SK-N-SH (cell line): ENCODE measurements around the gene CLDN6. TPM values are rescaled to one million over a fixed set of nuclear protein-coding genes. Genes with fewer than 3 reads are reported as not detected.

ENCODE experiments used
- CHD2 ChIP-seq: fragments of 150-350 bp; IDR thresholded peaks from 2 replicates; pipeline ENCODE4 v1.6.1; 2018; ENCODE audit warnings: low read length; ENCODE audit not compliant: partially characterized antibody
- EP300 ChIP-seq, 2 experiments: IDR thresholded peaks; 2 replicates each; pipeline versions ENCODE4 v1.4.0 to v1.6.1; 2012; ENCODE audit warnings: borderline replicate concordance in 1 of 2, low read depth in 1 of 2, low read length in 1 of 2
- EZH2phosphoT487 ChIP-seq: fragments of 200-600 bp; sonication (generic); IDR thresholded peaks from 2 replicates; pipeline ENCODE4 v1.6.1; 2017; ENCODE audit warnings: low read depth, mixed run types, mild to moderate bottlenecking, antibody characterized with exemption, moderate library complexity, borderline replicate concordance
- FOSL2 ChIP-seq: IDR thresholded peaks from 2 replicates; pipeline ENCODE4 v1.4.0; 2012; ENCODE audit warnings: low read depth, mild to moderate bottlenecking, moderate library complexity, borderline replicate concordance
- GABPA ChIP-seq: IDR thresholded peaks from 2 replicates; pipeline ENCODE4 v1.4.0; 2012; ENCODE audit warnings: low read depth, mild to moderate bottlenecking
- GATA2 ChIP-seq: sonication (generic); formaldehyde crosslinking; IDR thresholded peaks from 2 replicates; pipeline ENCODE4 v1.5.0; 2020; ENCODE audit warnings: mild to moderate bottlenecking, missing genetic modification reagents
- IRF3 ChIP-seq: fragments of 150-350 bp; IDR thresholded peaks from 2 replicates; pipeline ENCODE4 v1.6.1; 2016; ENCODE audit warnings: mild to moderate bottlenecking, low read depth, low read length
- JUND ChIP-seq: IDR thresholded peaks from 2 replicates; pipeline ENCODE4 v1.4.0; 2012
- MAX ChIP-seq: IDR thresholded peaks from 2 replicates; pipeline ENCODE4 v1.4.0; 2012; ENCODE audit warnings: low read depth
- MXI1 ChIP-seq: IDR thresholded peaks from 2 replicates; pipeline ENCODE4 v1.6.1; 2012; ENCODE audit warnings: mild to moderate bottlenecking, low read depth, low read length, improper control_type of control experiment
- NFIC ChIP-seq: IDR thresholded peaks from 2 replicates; pipeline ENCODE4 v1.4.0; 2012; ENCODE audit warnings: borderline replicate concordance
- POLR2AphosphoS5 ChIP-seq: IDR thresholded peaks from 2 replicates; pipeline ENCODE4 v1.6.1; 2012; ENCODE audit warnings: low read depth, low read length
- RAD21 ChIP-seq: IDR thresholded peaks from 2 replicates; pipeline ENCODE4 v1.6.1; 2012; ENCODE audit warnings: mild to moderate bottlenecking, low read length
- RCOR1 ChIP-seq: fragments of 150-350 bp; IDR thresholded peaks from 2 replicates; pipeline ENCODE4 v1.6.1; 2017; ENCODE audit warnings: antibody characterized with exemption, low read length
- RFX5 ChIP-seq: IDR thresholded peaks from 2 replicates; pipeline ENCODE4 v1.6.1; 2012; ENCODE audit warnings: mild to moderate bottlenecking, improper control_type of control experiment, low read length
- SMC3 ChIP-seq: IDR thresholded peaks from 2 replicates; pipeline ENCODE4 v1.6.1; 2012; ENCODE audit warnings: low read depth, low read length, improper control_type of control experiment
- TAF1 ChIP-seq: IDR thresholded peaks from 2 replicates; pipeline ENCODE4 v1.6.1; 2012; ENCODE audit warnings: low read depth, mild to moderate bottlenecking, low read length, moderate library complexity, borderline replicate concordance
- TCF12 ChIP-seq: IDR thresholded peaks from 2 replicates; pipeline ENCODE4 v1.4.0; 2012
- TEAD4 ChIP-seq: IDR thresholded peaks from 2 replicates; pipeline ENCODE4 v1.4.0; 2012; ENCODE audit warnings: mild to moderate bottlenecking, borderline replicate concordance; ENCODE audit not compliant: insufficient read depth
- USF2 ChIP-seq: fragments of 150-350 bp; IDR thresholded peaks from 2 replicates; pipeline ENCODE4 v1.6.1; 2017; ENCODE audit warnings: antibody characterized with exemption, low read length, low read depth, borderline replicate concordance
- YY1 ChIP-seq: IDR thresholded peaks from 2 replicates; pipeline ENCODE4 v1.4.0; 2012; ENCODE audit warnings: low read depth, mild to moderate bottlenecking
- polyA plus RNA-seq, 3 experiments: library from polyadenylated mRNA; depleted of rRNA; stranded (reverse); fragments of >200 nt; gene quantifications; 2 replicates each; pipeline ENCODE4 v1.2.3, GENCODE V29; 2012
- TF ChIP-seq, protein P1 (sequence below): IDR thresholded peaks from 2 replicates; pipeline ENCODE4 v1.4.0; 2012; ENCODE audit warnings: low read depth, borderline replicate concordance
- TF ChIP-seq, protein P2 (sequence below): IDR thresholded peaks from 2 replicates; pipeline ENCODE4 v1.4.0; 2012; ENCODE audit warnings: low read depth, borderline replicate concordance

The CLDN6 gene
- polyA plus RNA-seq, 1 of the 3 experiments (the other 2 are of a cell fraction) = 0.20 TPM

DNA sequence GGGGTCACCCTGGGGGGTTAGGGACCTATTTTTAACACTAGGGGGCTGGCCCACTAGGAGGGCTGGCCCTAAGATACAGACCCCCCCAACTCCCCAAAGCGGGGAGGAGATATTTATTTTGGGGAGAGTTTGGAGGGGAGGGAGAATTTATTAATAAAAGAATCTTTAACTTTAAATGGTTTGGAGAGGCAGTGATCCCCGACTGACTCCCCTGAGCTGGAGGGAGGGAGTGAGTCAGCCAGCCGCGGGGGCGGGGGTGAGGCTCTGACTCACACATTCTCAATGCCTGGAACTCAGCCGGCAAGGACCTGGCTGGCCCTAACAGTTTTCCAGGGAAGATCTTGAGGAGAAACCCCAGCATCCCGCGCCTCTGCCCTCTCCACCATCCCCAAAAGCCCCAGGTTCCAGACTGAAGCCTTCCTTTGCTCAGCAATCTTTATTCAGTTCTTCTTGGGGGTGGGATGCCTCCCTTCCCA is 4.3 kb upstream of the CLDN6 start (continued):
- TF ChIP-seq MAX (no peak), SMC3 (no peak), GABPA (0 out of 2 replicates have a peak, but pooled peaks have one; percentile 7), IRF3 (no peak), TAF1 (peak; percentile 82; the same call in 1 of the 2 replicates), JUND (peak; percentile 98), YY1 (no peak), MXI1 (no peak), TCF12 (peak; percentile 53; the same call in 1 of the 2 replicates), FOSL2 (peak; percentile 99), USF2 (no peak), NFIC (peak; percentile 77), RFX5 (no peak), EP300 (IDR thresholded peaks at IDR 0.05; ENCODE audit: borderline replicate concordance in 1 of 2, low read depth in 1 of 2, low read length in 1 of 2) (peak in 1 of 2 experiments; percentile 89; a peak in 2 of 4 replicates), EZH2phosphoT487 (no peak), GATA2 (CRISPR knock-in tag) (no peak), RCOR1 (no peak), TEAD4 (peak; percentile 97), RAD21 (no peak), POLR2AphosphoS5 (peak; percentile 64; the same call in 1 of the 2 replicates), CHD2 (no peak)
- TF ChIP-seq, protein P1, sequence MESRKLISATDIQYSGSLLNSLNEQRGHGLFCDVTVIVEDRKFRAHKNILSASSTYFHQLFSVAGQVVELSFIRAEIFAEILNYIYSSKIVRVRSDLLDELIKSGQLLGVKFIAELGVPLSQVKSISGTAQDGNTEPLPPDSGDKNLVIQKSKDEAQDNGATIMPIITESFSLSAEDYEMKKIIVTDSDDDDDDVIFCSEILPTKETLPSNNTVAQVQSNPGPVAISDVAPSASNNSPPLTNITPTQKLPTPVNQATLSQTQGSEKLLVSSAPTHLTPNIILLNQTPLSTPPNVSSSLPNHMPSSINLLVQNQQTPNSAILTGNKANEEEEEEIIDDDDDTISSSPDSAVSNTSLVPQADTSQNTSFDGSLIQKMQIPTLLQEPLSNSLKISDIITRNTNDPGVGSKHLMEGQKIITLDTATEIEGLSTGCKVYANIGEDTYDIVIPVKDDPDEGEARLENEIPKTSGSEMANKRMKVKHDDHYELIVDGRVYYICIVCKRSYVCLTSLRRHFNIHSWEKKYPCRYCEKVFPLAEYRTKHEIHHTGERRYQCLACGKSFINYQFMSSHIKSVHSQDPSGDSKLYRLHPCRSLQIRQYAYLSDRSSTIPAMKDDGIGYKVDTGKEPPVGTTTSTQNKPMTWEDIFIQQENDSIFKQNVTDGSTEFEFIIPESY = no peak
- TF ChIP-seq, protein P2, sequence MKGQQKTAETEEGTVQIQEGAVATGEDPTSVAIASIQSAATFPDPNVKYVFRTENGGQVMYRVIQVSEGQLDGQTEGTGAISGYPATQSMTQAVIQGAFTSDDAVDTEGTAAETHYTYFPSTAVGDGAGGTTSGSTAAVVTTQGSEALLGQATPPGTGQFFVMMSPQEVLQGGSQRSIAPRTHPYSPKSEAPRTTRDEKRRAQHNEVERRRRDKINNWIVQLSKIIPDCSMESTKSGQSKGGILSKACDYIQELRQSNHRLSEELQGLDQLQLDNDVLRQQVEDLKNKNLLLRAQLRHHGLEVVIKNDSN = no peak
